ENCODE data around the gene FOS.

The FOS gene

DNA sequence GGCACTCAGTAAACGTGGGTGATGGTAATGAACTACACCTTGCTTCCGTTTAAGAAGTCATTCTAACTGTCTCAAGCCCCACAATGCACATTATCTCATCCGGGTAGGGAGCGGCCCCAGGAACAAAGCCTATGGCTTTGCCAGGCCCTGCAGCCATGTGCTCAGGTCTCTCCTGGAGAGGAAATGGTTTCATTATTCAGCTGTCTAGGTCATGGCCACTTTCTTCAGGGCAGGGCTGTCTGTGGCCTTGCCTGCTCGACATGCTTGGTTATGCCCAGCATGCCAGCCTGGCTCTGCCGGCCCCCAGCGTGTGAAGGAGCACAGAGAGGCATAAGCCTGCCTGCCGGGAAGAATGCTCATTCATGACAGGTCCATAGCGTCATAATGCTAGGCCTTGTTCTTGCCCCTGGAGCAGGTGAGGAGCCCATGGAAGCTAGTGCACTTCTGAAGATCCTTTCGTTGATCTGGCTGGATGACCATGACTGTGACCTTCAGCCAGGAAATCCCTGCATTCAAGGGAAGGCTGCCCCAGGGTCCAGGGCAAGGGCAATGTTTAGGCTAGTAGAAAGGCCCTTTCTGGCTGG lies 26.3 kb upstream of the FOS start:
- no peak for DNase-seq

DNA sequence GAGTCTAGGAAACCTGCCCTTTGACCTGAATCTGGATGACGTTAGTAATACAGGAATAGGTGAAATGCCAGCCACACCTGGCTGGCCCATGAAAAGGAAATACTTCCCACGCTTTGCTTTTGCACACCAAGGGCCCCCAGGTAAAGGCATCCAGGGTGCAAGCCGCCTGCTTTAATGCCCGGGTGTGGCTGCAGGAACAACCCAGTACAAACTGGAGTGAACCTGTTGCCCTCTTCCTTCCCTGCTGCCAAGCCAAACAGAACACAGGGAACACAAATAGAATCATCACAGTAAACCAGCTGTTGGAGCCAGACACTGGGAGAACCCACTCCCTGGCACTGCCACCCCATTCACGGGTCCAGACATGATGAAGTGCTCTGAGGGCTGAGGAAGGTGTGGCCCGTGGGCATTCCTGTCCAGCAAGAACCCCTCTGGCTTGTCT lies 24.2 kb upstream of the FOS start:
- no peak for DNase-seq

DNA sequence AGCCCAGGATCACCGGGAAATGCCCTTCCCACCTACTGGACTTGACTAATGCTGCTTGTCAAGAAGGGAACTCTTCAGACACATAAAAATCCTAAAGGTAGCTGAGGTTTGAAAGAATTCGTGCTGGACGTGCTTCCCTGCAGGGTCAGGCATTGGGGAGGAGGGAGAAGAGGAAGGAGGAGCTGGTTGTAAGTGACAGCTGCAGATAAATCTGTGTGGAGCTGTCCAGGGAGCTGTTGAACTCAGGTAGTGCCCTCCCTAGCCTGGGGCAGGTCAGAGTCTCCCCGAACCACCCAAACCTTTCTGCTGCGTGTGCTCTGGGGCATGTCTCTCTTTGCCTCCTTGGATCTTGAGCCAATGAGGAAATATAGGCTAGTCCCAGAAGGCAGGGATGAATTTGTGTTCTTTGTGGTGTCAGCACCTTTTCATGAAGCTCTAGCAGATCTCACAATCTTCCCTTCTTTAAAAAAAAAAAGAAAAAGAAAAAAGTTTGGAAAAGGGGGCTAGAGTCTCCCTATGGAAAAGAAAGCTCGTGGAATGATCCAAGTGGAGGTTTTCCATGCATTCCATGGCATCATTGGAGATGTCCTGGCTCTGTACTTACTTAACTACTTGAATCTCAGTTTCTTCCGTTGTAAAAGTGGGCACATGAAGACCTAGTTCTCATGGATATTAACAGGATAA lies 23.6 kb upstream of the FOS start:
- DNase-seq, result no peak

DNA sequence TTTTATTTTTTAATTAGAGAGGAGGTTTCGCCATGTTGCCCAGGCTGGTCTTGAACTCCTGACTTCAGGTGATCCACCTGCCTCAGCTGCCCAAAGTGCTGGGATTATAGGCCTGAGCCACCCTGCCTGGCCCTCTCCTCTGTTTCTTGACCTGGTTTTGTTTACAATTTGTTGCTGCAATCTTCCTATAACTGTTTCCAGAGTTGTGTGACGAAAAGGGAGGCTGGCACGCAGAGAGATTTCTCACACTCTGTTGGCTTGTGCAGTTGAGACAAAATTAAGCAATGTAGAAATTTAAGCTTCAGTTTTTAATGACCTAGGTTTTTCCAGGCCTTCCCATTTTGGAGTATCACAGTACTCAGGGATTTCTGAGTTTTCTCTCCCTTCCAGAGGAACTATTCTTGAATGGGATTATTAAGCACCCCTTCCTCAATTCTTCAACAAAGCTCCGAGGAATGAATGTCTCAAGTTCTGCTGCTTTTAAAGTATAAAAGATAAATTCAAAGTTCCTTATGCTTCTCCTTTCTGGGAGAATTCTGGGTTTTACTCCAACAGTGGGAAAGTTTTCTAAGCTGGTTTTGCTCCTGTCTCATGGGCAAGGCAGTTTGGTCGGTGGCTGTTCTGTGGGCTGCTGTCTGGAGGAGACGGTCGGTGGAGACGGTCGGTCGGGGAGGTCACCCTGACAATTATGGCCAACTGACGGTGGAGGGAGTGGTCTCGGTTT lies 20.4 kb upstream of the FOS start:
- DNase-seq, result no peak

DNA sequence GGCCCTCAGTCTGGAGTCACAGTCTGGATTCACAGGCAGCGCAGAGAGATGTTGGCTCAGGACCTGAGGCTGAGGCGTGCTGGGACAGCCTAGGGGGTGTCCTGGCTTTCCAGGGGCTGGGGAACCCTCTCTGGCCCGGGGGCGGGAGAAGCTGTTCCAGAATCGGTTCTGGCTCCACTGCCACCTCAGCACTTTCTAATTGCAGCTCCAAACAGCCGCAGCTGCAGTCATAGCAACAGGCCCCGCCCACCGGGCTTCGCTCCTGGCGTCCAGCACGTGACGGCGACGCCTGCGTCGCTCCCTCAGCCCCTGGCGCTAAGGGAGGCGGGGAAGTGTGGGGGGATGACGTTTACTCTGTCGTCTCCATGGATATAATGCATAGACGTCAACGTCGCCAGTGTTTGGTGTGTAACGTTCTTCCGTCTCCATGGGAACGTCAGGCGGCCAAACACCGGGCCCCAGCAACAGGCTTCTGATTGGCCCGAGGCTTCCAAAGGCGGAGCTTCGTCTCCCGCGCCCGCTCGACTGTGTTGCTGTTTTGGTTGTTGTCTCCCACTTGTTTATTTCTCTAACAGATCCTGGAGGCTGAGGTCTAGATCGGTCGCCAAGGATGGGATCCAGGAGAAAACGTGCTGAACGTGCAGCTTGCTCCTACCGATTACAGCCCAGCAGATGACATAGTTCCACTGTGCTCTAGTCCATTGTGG lies 19.7 kb upstream of the FOS start:
- peak; percentile 86 for DNase-seq

DNA sequence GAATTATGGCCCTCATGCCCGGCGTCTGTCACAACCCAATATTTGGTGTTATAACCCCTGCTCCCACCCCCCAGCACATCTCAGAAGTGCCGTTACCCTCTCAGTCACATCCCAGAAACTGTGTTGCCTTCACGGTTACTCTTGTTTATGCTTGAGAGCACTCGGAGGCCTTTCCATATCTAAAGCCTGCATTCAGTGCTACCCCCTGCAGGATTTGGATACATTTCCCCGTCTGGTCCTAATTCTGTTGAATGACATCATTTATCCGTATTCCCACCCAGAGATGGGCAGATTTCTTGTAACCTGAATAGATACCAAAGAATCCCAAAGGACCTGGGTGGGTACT lies 19.1 kb upstream of the FOS start:
- no peak for DNase-seq

DNA sequence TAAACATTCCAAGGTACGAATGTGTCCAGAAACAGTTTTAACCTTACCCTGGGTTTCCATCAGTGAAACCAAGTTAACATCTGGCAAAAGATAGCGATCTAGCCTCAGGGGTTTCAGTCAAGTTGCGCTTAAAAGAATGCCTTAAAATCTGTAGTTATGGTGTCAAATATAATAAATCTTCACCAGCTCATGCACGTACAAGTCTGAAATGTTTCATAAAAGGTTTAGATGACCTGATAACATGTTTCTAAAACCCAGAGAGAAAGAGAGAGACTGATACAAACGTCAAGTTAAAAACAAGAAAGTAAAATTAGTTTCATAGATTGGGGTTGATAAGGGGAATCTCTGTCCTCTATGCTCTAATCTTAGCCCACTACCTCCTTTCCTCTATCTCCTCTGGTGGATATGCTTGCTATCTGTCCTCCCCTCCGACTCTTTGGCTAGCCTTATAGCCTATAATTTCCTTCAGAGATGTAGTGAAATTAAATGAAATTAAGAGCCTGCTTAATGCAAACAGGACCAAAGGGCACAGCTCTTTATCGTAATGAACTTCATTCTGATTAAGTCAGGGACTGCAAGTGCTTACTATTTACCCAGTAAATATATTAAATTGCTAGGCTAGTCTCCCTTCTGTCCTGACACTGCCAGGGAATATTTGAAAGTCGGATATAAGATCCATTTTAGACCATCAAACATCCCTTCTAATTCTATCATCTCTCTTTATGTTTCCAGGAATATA lies 18.4 kb upstream of the FOS start:
- no peak for DNase-seq

DNA sequence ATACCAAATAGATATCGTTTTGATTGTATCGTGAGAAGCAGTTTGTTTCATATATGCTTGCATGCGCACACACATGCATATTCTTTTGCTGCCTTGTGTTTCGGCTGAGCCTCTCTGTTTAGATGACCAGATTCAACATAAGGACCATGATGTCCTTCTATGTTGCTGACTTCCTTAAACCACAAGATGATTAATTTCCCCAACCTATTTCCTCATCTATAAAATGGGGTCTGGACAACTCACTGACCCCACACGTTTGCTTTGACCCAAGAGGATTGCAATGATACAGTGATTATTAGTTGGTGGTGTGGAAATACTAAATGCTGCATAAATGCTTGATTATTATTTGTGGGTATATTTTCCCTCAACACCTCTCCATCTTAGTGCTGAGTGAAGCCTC lies 16.8 kb upstream of the FOS start:
- no peak for DNase-seq

DNA sequence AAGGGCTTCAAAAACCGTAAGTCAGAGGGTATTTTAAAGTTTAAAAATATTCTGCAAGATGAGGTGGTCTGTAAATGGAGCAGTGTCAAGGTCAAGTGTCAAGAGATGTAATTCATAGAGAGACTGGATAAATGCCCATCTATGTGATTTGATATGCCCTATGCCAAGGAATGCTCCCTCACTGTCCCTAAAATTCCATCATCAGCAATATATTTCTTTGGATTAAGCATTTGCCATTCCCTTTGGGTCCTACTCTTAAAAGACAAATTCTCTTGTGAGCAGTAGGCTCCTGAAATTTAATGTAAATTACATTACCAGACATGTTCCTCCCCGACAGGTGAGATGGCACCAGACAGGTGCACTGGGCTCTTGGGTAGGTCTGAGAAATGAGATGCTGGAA lies 16.0 kb upstream of the FOS start:
- no peak for DNase-seq

DNA sequence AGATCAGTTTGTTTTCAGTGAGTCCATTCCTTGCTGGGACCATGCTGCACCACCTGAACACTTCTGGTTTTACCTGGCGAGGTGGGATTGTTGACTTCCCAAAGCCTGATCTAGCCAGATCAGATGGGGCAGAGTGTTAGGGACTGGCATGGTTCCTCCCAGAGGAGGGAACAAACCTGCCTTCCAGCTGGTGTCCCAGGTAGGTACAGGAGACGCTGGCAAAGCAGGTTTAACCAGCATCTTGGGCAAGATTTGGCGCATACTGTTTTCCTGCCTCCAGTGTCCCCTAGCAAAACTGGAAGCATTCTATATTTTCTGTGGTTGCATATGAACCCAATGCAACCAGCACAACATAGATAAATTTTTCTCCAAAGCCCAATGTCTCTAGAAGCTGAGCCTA lies 14.6 kb upstream of the FOS start:
- DNase-seq, result no peak

DNA sequence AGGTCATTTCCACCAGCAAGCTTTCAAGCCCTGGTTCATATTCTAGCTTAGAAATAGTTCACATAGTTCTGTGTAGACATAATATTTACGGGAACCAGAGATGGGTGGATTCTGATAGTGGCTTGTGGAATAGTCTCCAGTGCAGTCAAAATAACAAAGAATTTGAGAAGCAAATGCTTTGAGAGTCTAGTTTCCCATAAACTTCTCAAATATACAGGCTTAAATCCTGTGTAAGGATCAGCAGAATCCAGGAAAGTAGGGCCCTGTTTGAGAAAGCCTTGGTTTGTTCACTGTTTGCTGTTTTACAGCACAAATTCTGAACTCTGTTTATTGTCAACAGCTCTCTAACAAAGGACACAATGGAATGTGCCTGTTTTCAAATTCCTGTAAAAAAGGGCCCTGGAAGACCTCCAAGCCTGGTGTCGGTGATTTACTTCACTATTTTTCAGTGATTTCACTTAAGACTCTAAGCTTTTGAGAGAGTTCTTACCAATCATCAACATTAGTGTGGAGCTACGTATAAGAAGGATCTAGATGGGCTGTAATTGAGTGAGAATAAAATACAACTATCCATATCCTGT lies 11.4 kb upstream of the FOS start:
- DNase-seq, result no peak

DNA sequence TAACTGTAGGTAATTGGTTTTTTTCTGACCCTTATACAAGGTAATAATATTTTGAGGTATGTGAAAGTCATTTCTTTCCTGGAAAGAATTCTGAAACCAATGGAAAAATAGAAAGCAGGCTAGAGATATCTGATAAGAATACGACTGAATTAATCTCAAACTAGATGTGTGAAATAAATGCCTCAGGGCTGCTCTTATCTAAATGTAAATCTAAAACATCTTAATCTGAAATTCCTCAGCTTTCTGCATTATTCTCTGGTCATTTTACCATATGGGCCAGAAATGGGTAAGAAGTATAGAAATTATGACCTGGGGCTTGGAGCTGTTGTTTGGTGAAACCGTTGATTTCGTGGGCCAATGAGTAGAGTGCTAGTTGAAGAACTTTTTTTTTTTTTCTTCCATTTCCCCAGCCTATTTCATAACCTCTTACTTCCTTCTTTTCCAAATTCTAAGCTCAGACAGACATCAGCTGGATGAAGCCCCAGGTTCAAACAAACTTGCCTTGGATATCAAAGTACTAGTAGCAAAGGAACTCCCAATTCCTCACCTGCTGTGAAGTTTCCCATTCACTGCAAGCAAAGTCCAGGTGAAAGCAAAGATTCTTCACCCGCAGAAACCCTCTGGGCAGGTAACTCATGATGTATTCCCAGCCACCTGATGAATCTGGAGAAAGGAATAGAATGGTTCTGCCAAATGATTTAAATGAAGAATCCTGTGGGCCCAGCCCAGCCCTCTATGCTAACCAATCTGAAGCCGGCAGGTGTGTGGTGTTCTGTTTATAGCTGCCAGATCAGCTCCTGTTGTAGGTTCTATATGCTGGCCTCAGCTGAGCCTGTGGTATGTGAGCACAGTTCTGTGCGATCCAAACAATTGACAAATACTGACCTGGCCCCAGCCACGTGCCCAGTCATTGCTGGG lies 9.7 kb upstream of the FOS start:
- DNase-seq, result peak; percentile 35

DNA sequence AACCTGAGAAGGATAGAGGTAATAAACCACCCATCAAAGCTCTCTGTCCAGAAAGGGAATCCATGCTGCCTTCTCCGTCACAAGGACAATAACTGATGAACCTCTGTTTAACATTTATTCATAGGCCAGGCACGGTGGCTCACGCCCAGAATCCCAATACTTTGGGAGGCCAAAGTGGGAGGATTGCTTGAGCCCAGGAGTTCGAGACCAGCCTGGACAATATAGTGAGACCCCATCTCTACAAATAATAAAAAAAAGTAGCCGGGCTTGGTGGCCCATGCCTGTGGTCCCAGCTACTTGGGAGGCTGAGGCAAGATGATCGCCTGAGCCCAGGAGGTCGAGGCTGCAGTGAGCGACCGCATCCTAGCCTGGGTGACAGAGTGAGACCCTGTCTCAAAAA lies 7.1 kb upstream of the FOS start:
- DNase-seq, result no peak

DNA sequence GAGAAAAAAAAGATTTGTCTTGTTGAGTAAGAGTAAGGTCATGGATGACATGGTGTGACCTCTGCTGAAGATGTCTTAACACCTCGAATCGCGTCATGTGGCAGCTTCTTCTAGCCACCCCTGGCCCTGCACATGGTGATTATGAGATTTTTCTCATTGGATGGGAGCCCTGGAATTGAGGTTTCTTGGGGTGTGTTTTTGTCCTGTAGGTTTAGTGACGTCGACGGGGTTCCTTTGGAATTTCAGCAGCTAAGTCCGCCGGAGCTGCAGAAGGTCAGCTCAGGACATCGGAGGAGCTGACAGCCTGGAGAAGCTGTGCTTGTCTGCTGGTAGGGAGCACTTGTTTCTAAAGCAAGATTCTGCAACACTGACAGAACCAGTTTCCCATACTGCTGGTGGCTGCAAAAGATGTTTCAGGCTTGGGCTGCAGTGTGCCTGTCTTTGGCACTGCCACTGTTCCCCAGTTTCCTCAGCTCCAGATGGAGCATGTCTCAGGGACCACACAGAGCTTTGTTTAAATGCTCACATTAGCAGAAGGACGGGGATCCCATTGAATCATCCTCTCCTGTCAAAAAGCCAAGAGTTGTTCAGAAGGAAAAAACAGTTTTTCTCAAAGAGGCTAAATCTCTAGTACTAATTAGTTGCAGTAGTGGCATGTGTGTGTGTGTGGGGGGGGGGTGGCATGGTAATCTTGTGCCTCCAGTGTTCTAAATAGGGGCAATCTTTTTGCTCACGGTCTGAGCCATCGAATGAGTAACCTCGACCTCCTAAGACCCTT lies 5.2 kb upstream of the FOS start:
- DNase-seq, result no peak

DNA sequence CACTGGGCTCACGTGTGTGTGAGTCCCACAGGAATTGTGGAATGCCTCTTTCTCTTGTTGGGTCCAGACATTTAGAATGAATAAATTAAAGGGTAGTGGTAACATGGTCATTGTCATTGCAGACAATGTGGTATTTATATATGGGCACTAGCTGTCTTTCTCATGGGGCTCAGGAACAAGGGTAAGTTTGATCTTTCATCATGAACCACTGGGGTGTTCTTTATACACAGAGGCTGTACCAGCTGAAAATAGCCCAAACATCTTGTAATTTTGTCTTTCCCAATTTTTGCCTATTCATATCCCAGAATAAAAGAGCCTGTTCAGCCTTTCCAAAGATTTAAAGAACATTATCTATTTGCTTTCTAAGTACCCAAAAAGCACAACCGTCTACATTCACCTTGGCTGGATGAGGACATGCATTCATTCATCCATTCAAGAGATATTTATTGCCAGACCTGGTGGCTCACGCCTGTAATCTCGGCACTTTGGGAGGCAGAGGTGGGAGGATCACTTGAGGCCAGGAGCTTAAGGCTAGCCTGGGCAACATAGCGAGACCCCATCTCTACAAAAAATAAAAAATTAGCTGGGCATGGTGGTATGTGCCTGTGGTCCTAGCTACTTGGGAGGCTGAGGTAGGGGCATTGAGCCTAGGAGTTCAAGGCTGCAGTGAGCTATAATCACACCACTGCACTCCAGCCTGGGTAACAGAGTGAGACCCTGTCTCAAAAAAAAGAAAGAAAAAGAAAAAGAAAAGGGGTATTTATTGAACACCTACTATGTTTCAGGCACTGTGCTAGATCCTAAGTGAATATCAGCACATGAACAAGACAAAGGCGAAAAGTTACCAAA lies 4.4 kb upstream of the FOS start:
- no peak for DNase-seq

DNA sequence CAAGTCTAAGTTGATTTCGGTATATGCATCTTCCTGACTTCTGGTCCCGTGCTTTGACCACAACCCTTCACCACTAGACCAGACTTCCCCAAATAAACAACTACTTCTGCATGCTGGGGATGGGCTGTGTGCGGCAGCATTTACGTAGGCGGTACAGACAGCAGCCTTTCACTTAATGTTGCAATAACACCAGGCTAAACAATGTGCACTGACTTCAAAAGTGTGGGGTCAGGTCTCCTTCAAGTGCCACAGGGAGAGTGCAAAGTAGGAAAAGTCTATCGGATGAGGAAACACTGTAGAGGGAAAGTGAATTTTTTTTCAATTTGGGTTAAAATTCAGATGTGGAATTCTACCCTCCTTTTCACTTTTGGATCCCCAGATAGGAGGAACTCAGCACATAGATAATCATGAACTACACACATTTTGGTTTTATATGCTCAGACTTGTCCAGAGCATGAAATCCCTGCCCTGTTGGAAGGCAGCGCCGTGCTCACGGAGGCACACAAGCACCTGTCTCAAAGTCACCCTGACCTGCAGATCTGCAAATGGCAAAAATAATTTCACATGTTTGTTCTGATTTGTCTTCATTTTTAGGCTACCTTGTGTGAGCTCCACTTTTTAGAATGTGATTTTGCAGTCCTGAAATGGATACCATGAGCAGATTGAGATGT lies 3.6 kb upstream of the FOS start:
- DNase-seq, result peak; percentile 83

DNA sequence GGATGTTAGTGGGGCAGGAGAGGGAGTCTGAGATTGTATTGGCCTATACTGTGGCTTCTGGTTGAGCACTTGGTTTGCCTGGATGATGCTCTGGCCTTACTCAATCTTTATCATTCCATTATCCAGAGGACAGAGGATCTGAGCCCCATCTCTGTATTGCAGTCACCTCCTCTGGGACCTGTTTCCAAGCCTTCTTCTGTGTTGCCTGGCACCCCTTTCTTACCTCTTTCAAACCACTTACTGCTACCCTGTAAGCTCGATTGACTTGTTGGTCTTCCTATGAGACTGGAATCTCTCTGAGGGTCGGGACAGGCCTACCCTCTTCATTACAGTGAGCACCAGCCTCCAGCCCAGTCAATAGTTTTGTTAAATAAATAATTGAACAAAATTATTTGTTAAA lies 3.0 kb upstream of the FOS start:
- no peak for DNase-seq

DNA sequence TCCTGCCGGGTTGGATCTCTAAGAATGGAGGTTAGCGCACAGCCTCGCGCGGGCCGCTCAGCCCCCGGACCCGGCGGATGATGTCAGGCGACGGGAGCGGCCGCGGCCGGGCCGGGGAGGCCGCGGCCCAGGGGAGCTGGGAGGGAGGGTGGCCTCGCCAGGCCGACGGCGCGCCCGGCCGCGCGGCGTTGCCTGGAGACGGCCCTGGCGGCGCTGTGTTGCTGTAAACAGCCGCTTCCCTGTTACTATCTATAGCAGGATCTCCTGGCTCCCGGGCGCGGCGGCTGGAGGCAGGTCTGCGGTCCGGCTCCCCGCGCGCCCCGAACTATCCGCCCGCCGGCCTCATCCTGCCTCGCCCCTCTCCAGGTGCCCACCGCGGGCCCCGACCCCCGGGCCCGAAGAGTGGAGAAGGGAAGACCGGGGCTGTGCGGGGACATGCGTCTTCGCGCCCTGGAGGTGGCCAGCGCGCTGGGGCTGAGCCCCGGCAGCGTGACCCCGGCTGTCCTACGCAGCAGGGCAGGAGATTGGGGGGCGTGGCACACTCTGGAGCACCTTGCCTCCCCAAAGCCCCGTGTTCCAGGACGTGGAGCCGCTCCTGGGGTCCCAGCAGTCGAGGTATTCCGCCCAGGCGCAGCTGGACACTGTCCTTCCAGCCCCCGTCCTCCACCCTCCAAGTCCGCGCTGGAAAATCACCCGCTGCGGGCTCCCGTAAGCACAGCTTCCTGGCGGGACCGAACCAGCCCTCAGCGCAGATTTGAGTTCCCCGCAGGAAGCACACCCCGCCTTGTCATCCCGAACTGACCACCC lies 1.4 kb upstream of the FOS start:
- DNase-seq, result peak; percentile 28
